GM13977 (cell line): Measurements from ENCODE around the gene S100A14.
"Not testable (repeated sequence)": the region's sequence is repeated elsewhere in the genome, so short reads cannot be mapped to it uniquely, and the experiment has no call there.

Experiments used
- DNase-seq: peaks from one replicate; pipeline ENCODE4 v3.0.0; 2012; ENCODE audit warnings: low spot score
- in situ Hi-C: fragments of 300-500 bp; cut with MboI; formaldehyde crosslinking; loops from one replicate; pipeline ENCODE4 v1.12.0; 2022; ENCODE audit warnings: low sequenced_read_pairs, low pct_unique_long_range_greater_than_20kb, mixed read lengths, inconsistent platforms; ENCODE audit not compliant: unreplicated experiment
- TF ChIP-seq, protein P1 (sequence below): IDR thresholded peaks from 2 replicates; pipeline ENCODE4 v1.5.1; 2012; ENCODE audit warnings: mild to moderate bottlenecking, control low read depth; ENCODE audit not compliant: insufficient read depth; ENCODE audit errors: extremely low read depth, missing control alignments

Gene S100A14

DNA sequence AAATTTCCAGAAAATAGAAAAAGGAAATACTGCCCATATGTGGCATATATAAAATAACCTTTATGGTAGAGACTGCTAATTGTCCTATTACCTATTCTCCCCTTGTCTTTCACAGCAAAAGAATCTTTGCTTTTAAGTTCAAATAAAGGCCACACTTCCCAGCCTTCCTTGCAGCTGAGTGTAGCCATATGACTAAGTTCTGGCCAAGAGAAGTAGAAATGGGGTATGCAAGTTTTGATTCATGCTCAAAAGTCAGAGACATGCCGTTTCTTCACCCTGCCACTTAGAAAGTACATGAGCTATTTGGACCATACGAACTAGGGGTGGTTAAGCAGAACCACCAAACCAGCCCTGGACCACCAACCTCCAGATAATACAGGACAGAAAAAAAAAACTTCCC is 32.1 kb downstream of the S100A14 start:
- TF ChIP-seq, protein P1, sequence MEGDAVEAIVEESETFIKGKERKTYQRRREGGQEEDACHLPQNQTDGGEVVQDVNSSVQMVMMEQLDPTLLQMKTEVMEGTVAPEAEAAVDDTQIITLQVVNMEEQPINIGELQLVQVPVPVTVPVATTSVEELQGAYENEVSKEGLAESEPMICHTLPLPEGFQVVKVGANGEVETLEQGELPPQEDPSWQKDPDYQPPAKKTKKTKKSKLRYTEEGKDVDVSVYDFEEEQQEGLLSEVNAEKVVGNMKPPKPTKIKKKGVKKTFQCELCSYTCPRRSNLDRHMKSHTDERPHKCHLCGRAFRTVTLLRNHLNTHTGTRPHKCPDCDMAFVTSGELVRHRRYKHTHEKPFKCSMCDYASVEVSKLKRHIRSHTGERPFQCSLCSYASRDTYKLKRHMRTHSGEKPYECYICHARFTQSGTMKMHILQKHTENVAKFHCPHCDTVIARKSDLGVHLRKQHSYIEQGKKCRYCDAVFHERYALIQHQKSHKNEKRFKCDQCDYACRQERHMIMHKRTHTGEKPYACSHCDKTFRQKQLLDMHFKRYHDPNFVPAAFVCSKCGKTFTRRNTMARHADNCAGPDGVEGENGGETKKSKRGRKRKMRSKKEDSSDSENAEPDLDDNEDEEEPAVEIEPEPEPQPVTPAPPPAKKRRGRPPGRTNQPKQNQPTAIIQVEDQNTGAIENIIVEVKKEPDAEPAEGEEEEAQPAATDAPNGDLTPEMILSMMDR, result no peak
- in situ Hi-C loops, result no loop called here
- no peak for DNase-seq

DNA sequence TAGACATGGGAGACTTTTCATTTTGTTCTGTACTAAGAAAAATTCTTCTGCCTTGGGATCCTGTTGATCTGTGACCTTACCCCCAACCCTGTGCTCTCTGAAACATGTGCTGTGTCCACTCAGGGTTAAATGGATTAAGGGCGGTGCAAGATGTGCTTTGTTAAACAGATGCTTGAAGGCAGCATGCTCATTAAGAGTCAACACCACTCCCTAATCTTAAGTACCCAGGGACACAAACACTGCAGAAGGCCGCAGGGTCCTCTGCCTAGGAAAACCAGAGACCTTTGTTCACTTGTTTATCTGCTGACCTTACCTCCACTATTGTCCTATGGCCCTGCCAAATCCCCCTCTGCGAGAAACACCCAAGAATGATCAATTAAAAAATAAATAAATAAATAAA is 32.6 kb downstream of the S100A14 start:
- DNase-seq, in situ Hi-C loops: not testable (repeated sequence)

DNA sequence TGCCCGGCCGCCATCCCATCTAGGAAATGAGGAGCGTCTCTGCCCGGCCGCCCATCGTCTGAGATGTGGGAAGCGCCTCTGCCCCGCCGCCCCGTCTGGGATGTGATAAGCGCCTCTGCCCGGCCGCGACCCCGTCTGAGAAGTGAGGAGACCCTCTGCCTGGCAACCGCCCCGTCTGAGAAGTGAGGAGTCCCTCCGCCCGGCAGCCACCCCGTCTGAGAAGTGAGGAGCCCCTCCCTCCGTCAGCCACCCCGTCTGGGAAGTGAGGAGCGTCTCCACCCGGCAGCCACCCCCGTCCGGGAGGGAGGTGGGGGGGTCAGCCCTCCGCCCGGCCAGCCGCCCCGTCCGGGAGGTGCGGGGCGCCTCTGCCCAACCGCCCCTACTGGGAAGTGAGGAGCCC is 33.3 kb downstream of the S100A14 start:
- DNase-seq, in situ Hi-C loops: not testable (repeated sequence)

DNA sequence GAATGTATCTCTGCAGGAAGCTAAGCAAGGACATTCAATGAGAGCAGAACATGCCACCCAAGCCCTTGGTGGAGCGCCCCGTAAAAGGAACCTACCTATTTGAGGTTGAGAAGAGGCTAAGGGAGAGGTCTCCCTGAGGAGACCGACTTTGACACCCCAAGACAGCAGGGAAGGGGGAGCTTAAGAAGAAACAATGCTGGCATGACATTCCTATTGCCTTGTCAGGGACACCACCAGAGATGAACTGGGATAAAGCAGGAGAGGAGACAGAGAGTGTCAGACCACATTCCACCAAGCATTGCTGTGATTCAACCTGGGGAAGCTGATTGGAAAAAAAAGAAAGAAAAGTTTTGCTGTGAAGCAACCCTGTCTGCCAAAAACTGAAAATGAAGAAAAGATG is 37.2 kb downstream of the S100A14 start:
- DNase-seq, result no peak
- in situ Hi-C loops, result no loop called here
- TF ChIP-seq, protein P1, result no peak

DNA sequence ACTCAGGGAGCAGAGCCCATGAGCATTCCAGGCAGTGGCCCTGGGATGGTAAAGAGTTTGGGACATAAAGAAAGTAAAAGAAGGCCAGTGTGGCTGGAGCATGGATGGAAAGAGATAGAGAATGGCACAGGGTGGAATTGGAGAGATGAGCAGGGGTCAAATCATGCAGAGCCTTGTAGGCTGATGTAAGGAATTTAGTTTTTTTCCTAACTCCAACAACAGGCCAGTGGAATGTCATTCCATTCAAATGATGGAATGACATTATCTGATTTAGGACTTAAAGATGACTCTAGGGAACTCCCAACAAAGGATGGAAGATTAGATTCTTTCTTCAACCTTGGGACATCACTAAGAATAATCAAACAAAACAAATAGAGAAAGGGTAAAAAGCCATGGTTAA is 37.6 kb downstream of the S100A14 start:
- TF ChIP-seq, protein P1, result no peak
- in situ Hi-C loops, result no loop called here
- no peak for DNase-seq

DNA sequence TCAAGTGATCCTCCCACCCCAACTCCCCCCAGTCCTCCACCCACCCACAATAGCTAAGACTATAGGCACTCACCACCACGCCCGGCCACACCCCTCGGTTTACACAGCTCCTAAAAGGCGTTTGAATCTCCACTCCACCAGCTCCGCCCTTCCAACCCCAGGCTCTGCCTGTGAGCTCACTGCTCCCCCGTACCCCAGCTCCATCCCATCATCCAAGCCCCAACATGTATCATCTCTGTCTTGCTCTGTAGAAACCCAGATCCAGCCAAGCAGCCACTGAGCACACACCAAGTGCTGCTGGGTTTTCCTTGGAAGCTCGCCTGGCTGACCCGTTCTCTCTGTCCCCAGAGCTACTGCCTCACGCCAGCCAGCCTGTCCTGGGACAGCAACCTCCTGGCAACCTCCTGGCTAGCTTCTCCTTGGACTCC is 38.5 kb downstream of the S100A14 start:
- TF ChIP-seq, protein P1, result no peak
- no peak for DNase-seq
- in situ Hi-C loops, result no loop called here

DNA sequence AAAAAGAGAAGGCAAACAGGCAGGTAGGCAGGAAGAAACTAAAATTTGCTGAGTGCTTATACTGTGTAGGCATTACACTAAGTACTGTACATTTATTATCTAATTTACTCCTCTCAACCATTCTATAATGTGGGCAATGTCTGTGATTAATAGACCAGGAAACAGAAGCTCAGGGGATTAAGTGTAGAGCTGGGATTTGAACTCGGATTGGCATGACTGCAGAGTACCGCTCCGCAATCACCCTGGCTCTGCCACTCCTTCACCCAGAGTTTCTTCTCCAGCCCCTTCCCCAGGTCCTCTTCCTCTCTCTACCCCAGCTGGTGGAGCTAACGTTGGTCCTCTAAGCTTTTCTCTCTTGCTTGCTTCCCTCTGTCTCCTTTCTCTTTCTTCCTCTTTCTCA is 39.0 kb downstream of the S100A14 start:
- TF ChIP-seq, protein P1, result no peak
- DNase-seq, result no peak

DNA sequence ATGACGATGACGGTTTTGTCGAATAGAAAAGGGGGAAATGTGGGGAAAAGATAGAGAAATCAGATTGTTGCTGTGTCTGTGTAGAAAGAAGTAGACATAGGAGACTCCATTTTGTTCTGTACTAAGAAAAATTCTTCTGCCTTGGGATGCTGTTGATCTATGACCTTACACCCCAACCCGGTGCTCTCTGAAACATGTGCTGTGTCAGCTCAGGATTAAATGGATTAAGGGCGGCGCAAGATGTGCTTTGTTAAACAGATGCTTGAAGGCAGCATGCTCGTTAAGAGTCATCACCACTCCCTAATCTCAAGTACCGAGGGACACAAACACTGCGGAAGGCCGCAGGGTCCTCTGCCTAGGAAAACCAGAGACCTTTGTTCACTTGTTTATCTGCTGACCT is 40.6 kb downstream of the S100A14 start:
- DNase-seq, in situ Hi-C loops: not testable (repeated sequence)

More for the DNA sequence above, 39.0 kb downstream of the S100A14 start:
- in situ Hi-C loops, result no loop called here

DNA sequence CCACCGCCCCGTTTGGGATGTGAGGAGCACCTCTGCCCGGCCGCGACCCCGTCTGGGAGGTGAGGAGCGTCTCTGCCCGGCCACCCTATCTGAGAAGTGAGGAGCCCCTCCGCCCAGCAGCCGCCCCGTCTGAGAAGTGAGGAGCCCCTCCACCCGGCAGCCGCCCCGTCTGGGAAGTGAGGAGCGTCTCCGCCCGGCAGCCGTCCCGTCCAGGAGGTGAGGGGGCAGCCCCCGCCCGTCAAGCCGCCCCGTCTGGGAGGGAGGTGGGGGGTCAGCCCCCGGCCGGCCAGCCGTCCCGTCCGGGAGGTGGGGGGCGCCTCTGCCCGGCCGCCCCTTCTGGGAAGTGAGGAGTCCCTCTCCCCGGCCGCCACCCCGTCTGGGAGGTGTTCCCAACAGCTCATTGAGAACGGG is 41.0 kb downstream of the S100A14 start:
- DNase-seq, in situ Hi-C loops: not testable (repeated sequence)
